ENCODE results near the gene GAB2.
"Not testable (repeated sequence)": the region's sequence is repeated elsewhere in the genome, so short reads cannot be mapped to it uniquely, and the experiment has no call there.

Gene GAB2

DNA sequence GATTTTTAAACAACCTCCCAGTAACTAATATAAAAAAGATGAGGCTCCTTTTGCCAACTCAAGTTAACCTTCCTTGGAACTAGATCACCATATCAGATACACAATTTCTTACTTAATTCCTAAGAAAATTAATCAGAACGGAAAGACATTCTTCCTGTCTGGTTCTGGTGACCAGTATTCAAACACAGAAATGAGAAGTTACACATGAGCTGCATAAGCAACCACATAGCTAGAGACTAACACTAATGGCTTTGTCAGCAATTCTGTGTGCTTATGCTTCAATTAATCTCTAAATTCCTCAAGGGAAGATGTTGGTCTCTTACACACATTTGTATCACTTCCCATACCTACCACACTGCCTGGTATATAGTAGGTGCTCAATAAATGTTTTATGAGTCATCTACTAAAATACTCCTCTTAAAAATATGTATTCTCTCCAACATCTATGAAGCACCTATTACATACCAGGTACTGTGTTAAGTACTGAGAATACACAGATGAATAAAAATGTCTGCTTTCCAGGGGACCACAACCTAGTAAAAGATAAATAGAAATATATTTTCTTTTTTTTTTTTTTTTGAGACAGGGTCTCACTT lies 54.5 kb downstream of the GAB2 start:
- no peak for DNase-seq

DNA sequence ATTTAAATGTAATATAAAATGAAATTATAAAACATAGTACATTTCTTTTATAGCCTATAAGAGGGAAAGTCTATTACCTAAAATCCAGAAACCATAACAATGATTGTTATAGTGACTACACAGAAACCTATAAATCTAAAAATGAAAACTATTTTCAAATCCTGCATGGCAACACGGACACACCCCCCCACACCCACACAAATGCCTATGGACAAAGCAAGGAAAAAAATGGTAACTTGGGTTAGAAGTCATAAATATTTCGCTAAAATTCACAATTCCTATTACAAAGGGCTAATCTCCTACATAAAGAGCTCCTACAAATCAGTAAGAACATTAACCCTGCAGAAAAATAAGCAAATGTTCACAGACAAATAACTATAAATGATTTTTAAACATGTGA lies 56.4 kb downstream of the GAB2 start:
- no peak for DNase-seq

GRCh38 chr11:78359921-78360320 lies 57.7 kb downstream of the GAB2 start:
- DNase-seq, result no peak

GRCh38 chr11:78357924-78358323 lies 59.7 kb downstream of the GAB2 start:
- DNase-seq, result not testable (repeated sequence)

- not testable (repeated sequence) for DNase-seq
Measured at GRCh38 chr11:78357425-78357824, 60.2 kb downstream of the GAB2 start.

DNA sequence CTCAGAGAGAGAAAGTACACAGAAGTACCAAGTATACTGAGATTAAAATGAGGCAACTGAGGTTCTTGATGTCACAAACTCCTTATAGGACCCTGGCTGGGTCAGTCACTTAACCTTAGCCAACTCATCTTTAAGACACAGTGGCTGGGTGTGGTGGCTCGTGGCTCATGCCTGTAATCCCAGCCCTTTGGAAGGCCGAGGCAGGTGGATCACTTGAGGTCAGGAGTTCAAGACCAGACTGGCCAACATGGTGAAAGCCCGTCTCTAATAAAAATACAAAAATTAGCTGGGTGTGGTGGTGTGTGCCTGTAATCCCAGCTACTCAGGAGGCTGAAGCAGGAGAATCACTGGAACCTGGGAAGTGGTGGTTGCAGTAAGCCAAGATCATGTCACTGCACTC lies 61.9 kb downstream of the GAB2 start:
- DNase-seq, result not testable (repeated sequence)

GRCh38 chr11:78355309-78355705 lies 62.3 kb downstream of the GAB2 start:
- DNase-seq, result no peak

GRCh38 chr11:78354408-78355308 lies 63.0 kb downstream of the GAB2 start:
- DNase-seq, result no peak

DNA sequence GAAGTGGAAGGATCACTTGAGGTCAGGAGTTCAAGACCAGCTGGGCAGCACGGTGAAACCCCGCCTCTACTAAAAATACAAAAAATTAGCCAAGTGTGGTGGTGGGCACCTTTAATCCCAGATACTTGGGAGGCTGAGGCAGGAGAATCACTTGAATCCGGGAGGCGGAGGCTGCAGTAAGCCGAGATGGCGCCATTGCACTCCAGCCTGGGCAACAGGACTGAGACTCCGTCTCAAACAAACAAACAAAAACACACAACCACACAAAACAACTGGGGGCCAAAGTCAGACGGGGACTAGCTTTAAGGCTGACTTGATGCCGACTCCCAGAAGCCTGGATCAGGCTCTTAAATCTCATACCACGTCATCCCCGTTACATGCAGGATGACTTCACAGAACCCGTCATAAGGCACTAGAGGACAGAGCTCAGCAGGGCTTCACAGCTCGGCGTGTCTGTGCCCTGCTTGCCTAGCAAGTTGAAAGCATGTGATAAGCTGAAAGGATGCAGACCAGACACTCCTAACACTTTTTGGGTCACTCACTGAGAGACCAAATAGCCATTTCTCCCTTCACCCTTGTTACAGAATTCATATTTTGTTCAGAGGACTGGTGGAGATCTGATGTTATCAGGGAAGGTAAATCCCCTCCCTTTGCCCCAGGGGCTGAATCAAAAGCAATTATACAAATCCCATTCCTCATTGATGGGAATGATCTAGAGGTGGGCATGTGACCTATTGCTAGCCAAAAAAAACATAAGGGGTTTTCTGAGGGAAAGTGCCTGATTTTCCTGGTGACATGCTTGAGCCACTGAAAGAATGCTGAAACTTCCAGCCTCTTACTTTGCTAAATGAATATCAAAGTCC lies 65.4 kb downstream of the GAB2 start:
- peak in 1 of 2 experiments; percentile 57 for DNase-seq

DNA sequence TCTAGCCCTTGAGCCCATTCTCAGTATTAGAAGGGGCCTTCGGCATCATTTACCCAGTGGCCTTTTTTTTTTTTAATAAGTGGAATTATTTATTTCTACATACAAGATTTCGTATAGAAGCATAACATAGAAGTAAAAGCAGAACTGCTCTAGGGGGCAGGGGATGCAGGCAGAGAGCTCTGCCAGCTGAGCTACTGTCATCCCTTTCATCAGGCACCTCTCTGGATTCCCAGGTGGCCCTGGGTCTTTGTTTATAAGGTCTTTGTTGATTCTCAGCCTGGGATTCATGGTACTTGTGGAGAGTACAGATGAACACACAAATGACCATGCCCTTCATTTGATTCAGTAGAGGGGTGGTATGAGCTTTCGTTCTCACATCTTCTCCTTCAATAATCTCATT lies 66.4 kb downstream of the GAB2 start:
- DNase-seq, result peak in 1 of 2 experiments; percentile 73

DNA sequence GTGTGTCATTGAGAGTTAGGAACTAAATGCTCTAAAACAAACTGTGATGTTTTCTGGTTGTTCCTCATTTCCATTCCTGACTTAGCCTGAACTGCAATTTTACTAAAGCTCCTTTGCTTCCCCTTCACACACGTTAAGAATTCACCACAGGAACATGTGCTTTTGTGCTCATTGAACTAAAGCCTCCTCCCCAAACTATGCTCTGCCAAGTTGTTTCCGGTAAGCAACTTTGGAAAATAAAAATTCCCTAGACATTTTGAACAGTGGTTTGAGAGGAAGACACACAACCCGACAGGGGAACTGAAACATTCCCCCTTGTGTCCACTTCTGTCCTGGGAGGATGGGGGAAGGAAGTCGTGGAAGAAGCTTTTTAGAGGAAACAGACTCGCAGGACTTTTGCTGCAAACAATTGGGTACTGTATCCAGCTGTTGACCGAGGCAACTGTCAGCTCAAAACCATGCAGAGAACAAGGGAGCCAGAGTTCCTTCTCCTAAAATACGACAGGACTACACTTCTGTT lies 66.9 kb downstream of the GAB2 start:
- DNase-seq, result peak; percentile 44 to 65

DNA sequence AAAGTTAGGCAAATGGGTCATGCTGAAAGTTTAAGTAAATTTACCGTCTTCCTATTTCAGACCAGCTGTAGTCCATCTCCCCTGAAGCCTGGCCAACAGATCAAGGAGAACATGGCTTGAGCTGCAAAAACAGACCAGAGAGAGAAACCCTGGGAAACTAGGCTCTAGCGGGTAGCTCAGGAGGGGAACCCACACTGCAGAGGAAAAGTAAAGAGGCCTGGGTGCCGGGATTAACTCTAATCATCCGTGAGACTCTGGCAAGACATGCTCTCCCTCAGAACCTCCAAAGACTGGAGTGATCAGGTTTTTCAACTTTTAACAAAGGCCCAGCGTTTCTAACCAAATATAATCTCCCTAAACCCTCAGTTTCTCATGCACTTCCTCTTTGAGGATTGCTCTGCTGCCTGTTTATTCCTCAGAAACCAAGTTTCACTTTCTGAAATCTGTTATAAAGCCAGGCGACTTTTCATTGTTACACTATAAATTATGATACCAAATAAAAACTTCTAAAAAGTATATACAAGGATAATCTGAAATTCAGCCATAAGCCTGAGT lies 67.5 kb downstream of the GAB2 start:
- DNase-seq, result peak in 1 of 2 experiments; percentile 27

- DNase-seq, result no peak
Measured at GRCh38 chr11:78349624-78350023, 68.0 kb downstream of the GAB2 start.

GRCh38 chr11:78349114-78349513 lies 68.5 kb downstream of the GAB2 start:
- DNase-seq, result no peak

GRCh38 chr11:78347956-78348355 lies 69.7 kb downstream of the GAB2 start:
- no peak for DNase-seq

- DNase-seq, result no peak
Measured at GRCh38 chr11:78346799-78347198, 70.8 kb downstream of the GAB2 start.

DNA sequence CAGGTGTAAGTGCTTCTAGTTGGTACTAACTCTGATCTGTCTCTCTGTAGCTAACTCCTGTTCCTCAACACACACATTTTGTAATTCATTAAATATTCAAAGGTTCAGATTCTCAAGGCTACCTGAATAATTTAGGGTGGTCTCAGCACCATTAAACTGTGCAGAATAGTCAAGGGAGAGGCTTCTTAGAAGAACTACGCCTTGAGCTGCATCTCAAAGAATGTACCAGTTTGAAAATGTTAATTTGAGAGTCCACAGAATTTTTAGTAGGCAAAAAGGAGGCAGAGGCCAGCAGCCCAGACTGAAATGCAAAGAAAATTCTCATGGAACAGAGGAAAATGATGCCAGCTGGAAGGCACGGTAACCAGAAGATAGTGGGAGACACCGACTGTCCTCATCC lies 72.2 kb downstream of the GAB2 start:
- no peak for DNase-seq

DNA sequence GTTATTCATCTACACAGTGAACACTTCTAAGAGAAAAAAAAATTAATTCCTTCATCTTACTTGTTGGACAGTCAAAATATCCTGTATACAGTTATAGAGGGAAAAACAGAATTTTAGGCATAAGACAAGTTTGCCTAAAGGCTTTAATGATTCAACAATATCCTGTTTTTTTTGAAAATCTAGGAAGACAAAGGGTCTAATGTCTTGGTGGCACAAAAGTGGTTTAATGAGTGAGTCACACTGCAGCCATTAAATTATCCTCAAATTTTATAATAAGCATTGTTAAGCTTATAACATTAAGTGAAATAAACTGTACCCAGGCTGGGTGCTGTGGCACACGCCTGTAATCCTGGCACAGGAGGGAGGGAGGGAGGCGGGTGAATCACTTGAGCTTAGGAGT lies 72.9 kb downstream of the GAB2 start:
- DNase-seq, result no peak

DNA sequence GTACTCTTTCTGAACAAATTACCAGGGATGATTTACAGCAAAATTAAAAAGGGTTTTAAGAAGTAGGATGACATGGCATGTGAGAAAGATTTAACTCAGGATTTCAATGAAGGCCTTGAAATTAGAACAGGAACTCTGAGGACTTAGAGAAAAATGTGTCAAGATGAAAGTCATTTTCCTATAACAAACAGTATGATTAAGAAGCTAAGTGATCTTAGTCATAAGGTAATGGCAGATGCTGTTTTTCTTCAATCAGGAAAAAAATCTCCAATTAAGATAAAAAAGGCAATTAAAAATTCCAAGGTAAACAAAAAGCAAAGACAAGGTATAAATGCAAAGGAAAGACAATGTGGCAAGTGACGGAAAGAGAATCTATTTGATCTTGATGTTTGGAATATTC lies 73.5 kb downstream of the GAB2 start:
- DNase-seq, result no peak

DNA sequence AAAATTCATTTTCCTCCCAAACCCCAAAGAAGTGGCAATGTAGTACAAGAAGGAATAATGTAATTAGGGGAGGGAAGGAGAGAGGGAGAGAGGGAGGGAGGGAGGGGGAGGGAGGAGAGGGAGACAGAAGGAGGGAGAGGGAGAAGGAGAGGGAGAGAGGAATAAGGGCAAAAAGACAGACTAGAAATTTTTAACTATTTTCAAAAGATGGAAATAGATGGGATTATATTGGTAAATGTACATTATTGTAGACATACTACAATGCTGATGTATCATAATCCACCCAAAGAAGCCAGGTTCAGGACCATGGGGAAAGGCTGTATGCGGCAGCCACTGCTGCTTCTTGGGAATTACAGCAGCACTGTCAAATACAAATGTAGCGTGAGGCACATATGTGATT lies 74.3 kb downstream of the GAB2 start:
- DNase-seq, result no peak

GRCh38 chr11:78341841-78342240 lies 75.8 kb downstream of the GAB2 start:
- no peak for DNase-seq

DNA sequence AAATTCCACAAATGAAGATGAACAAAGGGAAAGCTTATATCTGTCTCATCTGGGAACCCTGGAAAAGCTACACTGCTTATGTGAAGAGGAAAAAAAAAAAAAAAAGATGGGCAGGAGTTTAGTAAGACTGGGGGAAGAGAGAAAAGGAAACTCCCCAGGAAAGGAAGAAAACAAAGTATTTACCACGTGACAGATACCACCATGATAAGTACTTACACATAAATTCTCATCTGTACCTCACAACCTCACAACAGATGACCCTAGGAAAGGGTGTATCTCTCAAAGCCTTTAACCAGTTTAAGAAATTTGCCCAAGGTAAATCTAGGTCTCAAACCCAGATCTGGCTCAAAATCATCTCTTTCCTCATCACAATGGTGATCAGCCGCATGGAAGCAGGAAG lies 77.1 kb downstream of the GAB2 start:
- DNase-seq, result no peak

DNA sequence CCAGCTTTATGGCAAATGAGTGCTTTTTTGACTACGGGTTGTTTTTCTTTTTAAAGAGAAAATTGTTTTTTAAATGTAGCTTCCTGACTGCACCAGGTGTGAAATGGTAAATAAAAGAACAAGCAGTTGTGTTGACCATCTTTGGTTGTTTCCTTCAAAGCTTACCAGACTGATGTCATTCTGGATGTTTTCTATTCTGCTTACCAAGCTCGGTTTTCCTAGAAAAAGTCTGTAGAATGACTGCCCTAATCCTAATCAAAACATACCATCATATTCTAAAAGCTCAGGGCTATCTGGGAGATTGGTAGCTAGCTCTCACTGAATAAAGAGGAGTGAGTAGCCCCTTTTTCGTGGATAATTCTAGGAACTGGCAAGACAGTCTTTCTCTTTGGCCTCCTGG lies 77.7 kb downstream of the GAB2 start:
- no peak for DNase-seq
